ENCODE data around the gene FGGY.

The FGGY gene

GRCh38 chr1:59485949-59486348, 189.1 kb downstream of the FGGY start:
- Histone ChIP-seq H3K4me3 (ENCODE audit: insufficient read depth, low read length, poor library complexity, severe bottlenecking) (no peak overlapping the region), H3K9me3 (ENCODE audit: insufficient read depth, low read length) (no peaks in the 10 kb centered on the region), H3K4me2 (ENCODE audit: low read depth, low read length, poor library complexity, severe bottlenecking) (no peak overlapping the region), H3K9ac (ENCODE audit: low read length) (no peak overlapping the region), H3F3A (ENCODE audit: insufficient read depth) (no peaks in the 10 kb centered on the region), H4K20me1 (ENCODE audit: low read depth, low read length) (no peaks in the 10 kb centered on the region), H3K79me2 (ENCODE audit: insufficient read depth, low read length) (no peaks in the 10 kb centered on the region), H3K9me2 (replicated peaks; ENCODE audit: insufficient read depth, low read length) (no peaks in the 10 kb centered on the region), H3K27ac (ENCODE audit: low read depth, low read length) (no peak overlapping the region), H3K36me3 (ENCODE audit: low read length) (no peaks in the 10 kb centered on the region), H3K27me3 (ENCODE audit: low read length) (no peaks in the 10 kb centered on the region), H2AFZ (ENCODE audit: low read depth, low read length, severe bottlenecking) (no peak overlapping the region)
- TF ChIP-seq CTCF (IDR thresholded peaks at IDR 0.05; ENCODE audit: insufficient read depth, low read length, poor library complexity, severe bottlenecking) (no peak), EZH2phosphoT487 (conservative IDR thresholded peaks at IDR 0.05; ENCODE audit: low read length) (no peak)

- TF ChIP-seq EZH2phosphoT487 (conservative IDR thresholded peaks at IDR 0.05; ENCODE audit: low read length) (no peak), CTCF (IDR thresholded peaks at IDR 0.05; ENCODE audit: insufficient read depth, low read length, poor library complexity, severe bottlenecking) (no peak)
- no peak overlapping the region for H3K27ac ChIP-seq (ENCODE audit: low read depth, low read length)
- H3K9me3 ChIP-seq (ENCODE audit: insufficient read depth, low read length) = no peaks in the 10 kb centered on the region
- H3K4me3 ChIP-seq (ENCODE audit: insufficient read depth, low read length, poor library complexity, severe bottlenecking) = no peak overlapping the region
- no peak overlapping the region for H3K9ac ChIP-seq (ENCODE audit: low read length)
- no peaks in the 10 kb centered on the region for H3K27me3 ChIP-seq (ENCODE audit: low read length)
- H3F3A ChIP-seq (ENCODE audit: insufficient read depth) = no peaks in the 10 kb centered on the region
- H4K20me1 ChIP-seq (ENCODE audit: low read depth, low read length) = no peaks in the 10 kb centered on the region
- H2AFZ ChIP-seq (ENCODE audit: low read depth, low read length, severe bottlenecking) = no peak overlapping the region
- no peaks in the 10 kb centered on the region for H3K79me2 ChIP-seq (ENCODE audit: insufficient read depth, low read length)
- no peaks in the 10 kb centered on the region for H3K36me3 ChIP-seq (ENCODE audit: low read length)
- no peaks in the 10 kb centered on the region for H3K9me2 ChIP-seq (replicated peaks; ENCODE audit: insufficient read depth, low read length)
- no peak overlapping the region for H3K4me2 ChIP-seq (ENCODE audit: low read depth, low read length, poor library complexity, severe bottlenecking)
Measured at GRCh38 chr1:59486615-59487014, 189.7 kb downstream of the FGGY start.

GRCh38 chr1:59487335-59488031, 190.6 kb downstream of the FGGY start:
- no peaks in the 10 kb centered on the region for H3K9me3 ChIP-seq (ENCODE audit: insufficient read depth, low read length)
- no peak overlapping the region for H3K4me3 ChIP-seq (ENCODE audit: insufficient read depth, low read length, poor library complexity, severe bottlenecking)
- H3K4me2 ChIP-seq (ENCODE audit: low read depth, low read length, poor library complexity, severe bottlenecking) = no peak overlapping the region
- H3K79me2 ChIP-seq (ENCODE audit: insufficient read depth, low read length) = no peaks in the 10 kb centered on the region
- no peaks in the 10 kb centered on the region for H3F3A ChIP-seq (ENCODE audit: insufficient read depth)
- H2AFZ ChIP-seq (ENCODE audit: low read depth, low read length, severe bottlenecking) = no peak overlapping the region
- H3K36me3 ChIP-seq (ENCODE audit: low read length) = no peaks in the 10 kb centered on the region
- H3K9ac ChIP-seq (ENCODE audit: low read length) = no peak overlapping the region
- H3K27me3 ChIP-seq (ENCODE audit: low read length) = no peaks in the 10 kb centered on the region
- H4K20me1 ChIP-seq (ENCODE audit: low read depth, low read length) = no peaks in the 10 kb centered on the region
- no peaks in the 10 kb centered on the region for H3K9me2 ChIP-seq (replicated peaks; ENCODE audit: insufficient read depth, low read length)
- no peak for TF ChIP-seq EZH2phosphoT487 (conservative IDR thresholded peaks at IDR 0.05; ENCODE audit: low read length)
- no peak for TF ChIP-seq CTCF (IDR thresholded peaks at IDR 0.05; ENCODE audit: insufficient read depth, low read length, poor library complexity, severe bottlenecking)
- H3K27ac ChIP-seq (ENCODE audit: low read depth, low read length) = no peak overlapping the region
